ENCODE measurements around the gene SFXN4. TPM values are rescaled to one million over a fixed set of nuclear protein-coding genes. Genes with fewer than 3 reads are reported as not detected.
A peak's percentile ranks its signal among the peaks of the same experiment; 100 is the strongest.

The SFXN4 gene
- total and polyA plus RNA-seq, 2 of the 13 experiments (the other 11 are each of a cell fraction or from before 2014, with no cell fraction given): 47.7 to 64.9 TPM

GRCh38 chr10:119149729-119150128 is 15.8 kb downstream of the SFXN4 start:
- no peaks in the 10 kb centered on the region for H3K9me3 ChIP-seq (ENCODE audit: low read length)
- CTCF ChIA-PET (ENCODE audit: low intra/inter-chr PET ratio, low total read pairs): no interaction called here
- TF ChIP-seq ONECUT2 (CRISPR knock-in tag; IDR thresholded peaks at IDR 0.05) (no peak), SIX4 (CRISPR knock-in tag; IDR thresholded peaks at IDR 0.05) (no peak), ZNF816 (CRISPR knock-in tag; IDR thresholded peaks at IDR 0.05; ENCODE audit: borderline replicate concordance) (no peak), CTCF (CRISPR knock-in tag; IDR thresholded peaks at IDR 0.05) (peak; percentile 45), STAG1 (CRISPR knock-in tag; IDR thresholded peaks at IDR 0.05) (peak; percentile 62), ZBTB33 (CRISPR knock-in tag; IDR thresholded peaks at IDR 0.05) (peak; percentile 85)
- no peaks in the 10 kb centered on the region for H3K79me2 ChIP-seq (ENCODE audit: insufficient read depth, low read length)
- no peak overlapping the region for H2AFZ ChIP-seq (ENCODE audit: low read length)
- no peaks in the 10 kb centered on the region for H3K4me1 ChIP-seq (ENCODE audit: insufficient read depth, low read length)
- H3K27ac ChIP-seq (ENCODE audit: extremely low read length, insufficient read depth, low read length): no peak overlapping the region
- POLR2A ChIA-PET: no interaction called here
- H3K9ac ChIP-seq (ENCODE audit: insufficient read depth, low read depth, low read length): no peak overlapping the region
- WGBS (ENCODE audit: low lambda C conversion rate): 88% methylated on average over 13 of the region's 13 CpGs
- no peak overlapping the region for H3K4me2 ChIP-seq (ENCODE audit: low read depth, low read length)
- peaks cover 14 to 50% of the 10 kb centered on the region in 2 experiments for H3K36me3 ChIP-seq (replicated peaks in 1 of 2; ENCODE audit: control insufficient read depth in 1 of 2, insufficient read depth in 2 of 2, low read length in 2 of 2)
- intact Hi-C loops (cut with micrococcal nuclease; ENCODE audit: unreplicated experiment): no loop called here
- ATAC-seq (peak; percentile 64), DNase-seq (ENCODE audit: low spot score) (no peak), FAIRE-seq (no peak)
- no peak overlapping the region for H3K4me3 ChIP-seq (replicated peaks in 1 of 3; ENCODE audit: insufficient read depth in 1 of 3, low read depth in 2 of 3, low read length in 3 of 3)
- H3K27me3 ChIP-seq (ENCODE audit: control insufficient read depth in 1 of 2, insufficient read depth in 2 of 2, low read length in 2 of 2): no peaks in the 10 kb centered on the region; a peak in 1 of 5 replicates
- BruUV-seq (replicated peaks): no TSS peak
- no peaks in the 10 kb centered on the region for H4K20me1 ChIP-seq (ENCODE audit: insufficient read depth, low read length)
- in situ Hi-C loops (cut with HindIII; ENCODE audit: extremely low pct_ligation_motif_present, low pct_unique_long_range_greater_than_20kb): no loop called here
